GM21723 (cell line): Measurements from ENCODE around the gene BBS1.
"Not testable (repeated sequence)": the region's sequence is repeated elsewhere in the genome, so short reads cannot be mapped to it uniquely, and the experiment has no call there.

ENCODE experiments used
- ATAC-seq: cut with Tn5 transposase; IDR thresholded peaks from one replicate; pipeline ENCODE4 v1.9.1; 2021; ENCODE audit warnings: mild to moderate bottlenecking, moderate library complexity; ENCODE audit not compliant: unreplicated experiment

Gene BBS1

DNA sequence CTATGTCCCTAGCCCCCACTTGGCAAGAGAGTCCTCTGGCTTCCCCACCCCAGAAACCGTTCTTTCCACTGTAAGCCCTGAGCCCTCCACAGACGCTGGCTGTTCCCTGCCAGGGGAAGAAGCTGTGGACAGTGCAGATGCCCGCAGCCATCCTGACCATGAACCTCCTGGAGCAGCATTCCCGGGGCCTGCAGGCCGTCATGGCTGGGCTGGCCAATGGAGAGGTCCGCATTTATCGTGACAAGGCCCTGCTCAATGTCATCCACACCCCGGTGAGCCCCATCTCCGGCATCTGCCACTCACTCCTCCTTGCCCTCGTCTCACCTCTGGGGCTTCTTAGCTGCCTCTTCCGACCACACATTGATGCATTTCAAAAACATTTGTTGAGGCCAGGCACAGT, 13.2 kb downstream of the BBS1 start:
- no peak for ATAC-seq

DNA sequence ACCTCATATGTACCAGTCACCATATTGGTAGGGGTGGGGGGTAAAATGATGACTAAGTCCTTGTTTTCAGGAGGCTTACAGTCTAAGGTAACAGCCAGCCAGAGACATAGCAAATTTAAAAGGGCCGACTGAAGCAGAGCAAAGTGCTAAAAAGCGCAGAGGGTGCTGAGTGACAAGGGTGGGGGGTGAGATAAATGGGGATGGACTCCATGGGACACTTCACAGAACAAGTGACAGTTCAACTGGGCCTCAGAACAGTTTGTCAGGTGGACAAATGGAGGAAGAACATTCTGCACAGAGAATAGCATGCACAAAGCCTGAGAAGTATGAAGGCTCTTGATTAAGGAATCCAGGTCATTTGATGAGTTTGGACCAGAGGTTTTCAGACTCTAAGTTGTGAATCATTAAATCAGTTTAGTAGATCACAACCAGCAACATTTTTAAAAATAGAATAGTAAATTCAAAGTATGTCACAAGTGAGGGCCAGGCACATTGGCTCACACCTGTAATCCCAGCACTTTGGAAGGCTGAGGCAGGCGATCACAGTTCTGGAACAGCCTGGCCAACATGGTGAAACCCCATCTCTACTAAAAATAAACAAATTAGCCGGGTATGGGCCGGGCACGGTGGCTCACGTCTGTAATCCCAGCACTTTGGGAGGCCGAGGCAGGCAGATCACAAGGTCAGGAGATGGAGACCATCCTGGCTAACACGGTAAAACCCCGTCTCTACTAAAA, 14.0 kb downstream of the BBS1 start:
- no peak for ATAC-seq

DNA sequence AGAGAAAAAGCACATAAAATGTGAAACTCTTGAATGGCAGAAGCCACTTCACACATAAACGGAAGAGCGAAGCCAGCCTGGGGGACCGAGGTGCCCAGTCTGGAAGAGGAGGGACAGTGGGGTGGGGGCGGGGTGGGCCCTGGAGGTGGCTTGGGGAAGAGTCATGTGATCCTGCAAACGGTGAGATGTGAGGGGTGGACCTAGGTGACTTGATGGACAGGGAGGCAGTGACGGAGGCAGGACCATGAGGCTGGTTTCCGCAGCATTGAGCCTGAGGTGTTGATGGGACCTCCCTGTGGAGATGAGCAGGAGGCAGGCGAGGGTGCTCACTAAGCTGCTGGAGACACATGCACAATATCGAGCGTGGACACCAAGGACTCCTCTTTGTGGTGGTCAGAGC, 18.6 kb downstream of the BBS1 start:
- no peak for ATAC-seq

DNA sequence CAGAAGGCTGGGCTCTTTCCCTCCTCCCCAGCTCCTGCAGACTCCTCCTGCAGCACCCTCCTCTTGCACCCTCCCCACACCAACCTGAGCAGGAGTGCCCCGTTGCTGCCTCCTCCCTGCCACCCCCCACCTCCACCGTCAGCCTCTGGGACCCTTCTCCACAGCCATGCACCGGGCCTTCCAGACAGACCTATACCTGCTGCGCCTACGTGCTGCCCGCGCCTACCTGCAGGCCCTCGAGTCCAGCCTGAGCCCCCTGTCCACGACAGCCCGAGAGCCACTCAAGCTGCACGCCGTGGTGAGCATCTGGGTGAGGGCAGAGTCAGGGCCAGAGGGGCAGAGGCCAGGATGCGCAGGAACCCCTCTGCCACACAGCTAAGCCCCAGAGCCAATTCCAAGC, 19.2 kb downstream of the BBS1 start:
- ATAC-seq, result no peak

DNA sequence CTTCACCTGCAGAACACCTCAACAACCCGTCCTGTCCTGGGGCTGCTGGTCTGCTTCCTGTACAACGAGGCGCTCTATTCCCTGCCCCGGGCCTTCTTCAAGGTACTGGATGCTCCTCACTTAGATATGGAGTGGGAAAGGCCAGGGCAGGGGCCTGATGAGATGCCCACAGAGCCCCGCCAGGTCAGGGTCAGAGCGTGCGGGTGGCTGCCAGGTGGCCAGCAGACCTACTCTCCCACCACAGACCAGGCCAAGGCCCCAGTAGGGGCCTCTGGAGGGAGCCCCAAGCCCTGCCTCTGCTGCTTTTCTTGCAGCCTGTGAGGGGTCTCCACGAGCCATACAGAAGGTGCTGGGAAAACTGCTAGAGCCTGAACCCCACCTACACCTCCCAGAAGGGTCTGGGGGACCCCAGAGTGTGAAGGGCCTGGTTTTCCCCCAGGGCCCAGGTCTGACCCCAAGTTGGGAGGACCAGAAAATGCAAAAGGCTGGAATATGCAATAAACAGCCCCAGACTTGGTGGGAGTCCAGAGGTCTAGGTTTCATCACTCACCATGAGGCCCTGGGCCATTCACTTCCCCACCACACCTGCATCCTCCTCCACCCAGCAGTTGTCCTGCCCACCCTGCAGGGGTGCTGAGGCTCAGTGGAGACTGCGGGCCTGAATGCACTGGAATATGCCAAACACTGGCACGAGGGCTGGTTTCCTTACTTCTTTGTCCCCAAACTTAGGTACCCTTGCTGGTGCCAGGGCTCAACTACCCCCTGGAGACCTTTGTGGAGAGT, 20.7 kb downstream of the BBS1 start:
- no peak for ATAC-seq

DNA sequence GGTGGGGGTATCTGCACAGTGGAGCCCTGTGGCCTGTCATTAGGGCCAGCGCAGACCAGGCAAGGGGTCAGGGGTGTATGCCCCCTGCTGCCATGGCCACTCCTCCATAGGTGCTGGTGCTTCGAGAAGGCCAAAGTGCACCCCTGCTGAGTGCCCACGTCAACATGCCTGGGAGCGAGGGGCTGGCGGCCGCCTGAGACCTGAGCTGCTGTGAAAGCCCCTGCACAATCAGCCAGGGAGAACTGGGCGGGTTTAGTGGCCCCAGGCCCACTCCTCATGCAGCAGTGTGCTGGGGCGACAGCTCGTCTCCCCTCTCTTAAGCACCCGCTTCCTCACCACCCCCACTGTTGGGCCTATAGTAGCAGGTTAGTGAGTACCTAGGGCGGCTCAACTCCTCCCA, 21.4 kb downstream of the BBS1 start:
- no peak for ATAC-seq

DNA sequence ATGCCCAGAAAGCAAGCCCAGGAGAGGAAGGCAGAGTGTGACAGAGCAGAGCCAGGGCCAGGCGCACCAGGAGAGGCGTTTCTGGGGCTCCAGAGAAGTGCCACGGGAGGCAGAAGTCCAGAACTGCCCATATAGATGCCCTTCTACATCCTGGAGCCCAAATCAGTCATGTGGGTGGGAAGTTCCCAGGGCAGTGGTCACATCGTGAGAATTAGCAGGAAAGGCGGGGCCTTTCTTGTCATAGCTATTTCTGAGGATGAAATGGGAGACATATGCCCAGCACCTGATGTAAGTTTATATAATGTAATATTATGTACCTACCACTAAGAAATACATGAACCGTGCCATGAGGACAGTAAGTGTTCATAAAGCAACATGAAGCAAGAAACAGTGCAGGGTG, 22.3 kb downstream of the BBS1 start:
- ATAC-seq, result no peak

DNA sequence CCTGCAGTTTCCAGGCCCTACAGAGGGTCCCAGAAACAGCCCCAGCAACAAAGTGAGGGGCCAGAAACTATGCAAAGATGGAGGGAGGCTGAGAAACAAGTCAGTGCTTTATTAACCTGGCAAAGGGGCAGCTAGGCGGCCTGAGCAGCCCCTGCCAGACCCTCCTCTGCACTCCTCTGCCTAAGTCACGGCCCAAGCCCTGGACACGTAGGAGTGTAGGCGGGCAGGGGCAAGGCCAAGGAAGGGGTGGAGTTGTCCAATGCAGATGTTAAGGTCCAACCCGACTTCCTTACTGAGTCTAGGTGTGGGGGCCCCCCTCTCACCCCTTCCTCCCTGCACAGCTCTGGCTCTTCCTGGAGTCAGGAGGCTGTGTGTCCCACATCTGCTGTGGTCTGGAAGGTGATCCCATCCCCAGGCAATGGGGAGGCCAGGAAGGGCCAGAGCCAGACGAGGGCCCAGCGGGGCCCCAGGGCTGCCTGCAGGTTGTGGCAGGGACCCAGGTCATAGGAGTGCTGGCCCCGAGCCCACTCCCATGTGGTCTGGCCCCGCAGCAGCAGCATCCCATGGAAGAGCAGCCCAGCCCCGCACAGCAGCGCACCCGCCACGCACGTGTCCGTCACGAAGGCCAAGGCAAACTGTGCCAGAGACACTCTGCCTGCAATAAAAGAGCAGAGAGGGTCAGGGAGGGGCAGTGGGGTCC, 28.9 kb downstream of the BBS1 start:
- ATAC-seq, result no peak

DNA sequence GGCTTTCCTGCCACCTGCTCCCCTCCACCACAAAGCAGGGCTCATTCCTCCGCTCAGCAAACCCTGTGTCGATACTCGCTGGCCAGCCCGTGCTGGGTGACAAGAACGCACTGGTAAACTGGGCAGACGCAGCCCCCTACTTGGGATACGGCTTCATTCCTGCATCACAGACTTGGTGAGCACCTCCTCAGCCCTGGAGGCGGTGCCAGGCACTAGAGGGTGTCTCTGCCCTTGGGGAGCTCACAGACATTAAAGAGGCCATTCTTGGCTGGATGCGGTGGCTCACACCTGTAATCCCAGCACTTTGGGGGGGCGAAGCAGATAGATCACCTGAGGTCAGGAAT, 29.4 kb downstream of the BBS1 start:
- no peak for ATAC-seq

DNA sequence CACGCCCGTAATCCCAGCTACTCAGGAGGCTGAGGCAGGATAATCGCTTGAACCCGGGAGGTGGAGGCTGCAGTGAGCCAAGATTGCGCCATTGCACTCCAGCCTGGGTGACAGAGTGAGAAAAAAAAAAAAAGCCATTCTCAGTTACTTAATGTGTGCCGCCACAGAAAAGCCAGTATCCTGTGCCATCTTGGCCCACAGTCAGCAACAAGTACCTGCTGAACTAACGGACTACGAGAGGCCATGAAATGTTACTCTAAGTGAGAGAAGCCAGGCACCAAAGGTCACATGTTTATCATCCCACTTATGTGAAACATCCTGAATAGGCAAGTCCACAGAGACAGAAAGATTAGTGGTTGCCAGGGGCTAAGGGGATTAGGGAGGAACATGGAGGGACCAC, 30.2 kb downstream of the BBS1 start:
- ATAC-seq, result not testable (repeated sequence)

DNA sequence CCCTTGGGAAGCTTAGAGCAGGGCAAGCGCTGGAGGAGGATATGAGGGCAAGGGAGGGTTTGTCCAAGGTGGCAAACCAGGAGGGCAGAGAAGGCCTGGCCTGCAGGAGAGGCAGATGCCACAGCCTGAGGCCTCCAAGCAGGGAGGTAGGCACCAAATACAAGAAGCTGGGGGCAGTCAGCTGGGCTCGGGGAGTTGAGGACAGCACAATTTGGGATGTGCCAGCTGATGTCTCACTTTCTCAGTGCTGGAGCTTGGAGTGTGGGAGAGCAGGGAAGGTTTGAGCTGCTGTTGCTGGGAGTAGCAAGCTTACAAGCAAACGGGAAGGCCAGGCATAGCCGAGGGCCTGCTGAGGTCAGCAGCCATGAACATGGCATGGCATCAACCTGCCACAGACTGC, 31.5 kb downstream of the BBS1 start:
- ATAC-seq, result no peak

DNA sequence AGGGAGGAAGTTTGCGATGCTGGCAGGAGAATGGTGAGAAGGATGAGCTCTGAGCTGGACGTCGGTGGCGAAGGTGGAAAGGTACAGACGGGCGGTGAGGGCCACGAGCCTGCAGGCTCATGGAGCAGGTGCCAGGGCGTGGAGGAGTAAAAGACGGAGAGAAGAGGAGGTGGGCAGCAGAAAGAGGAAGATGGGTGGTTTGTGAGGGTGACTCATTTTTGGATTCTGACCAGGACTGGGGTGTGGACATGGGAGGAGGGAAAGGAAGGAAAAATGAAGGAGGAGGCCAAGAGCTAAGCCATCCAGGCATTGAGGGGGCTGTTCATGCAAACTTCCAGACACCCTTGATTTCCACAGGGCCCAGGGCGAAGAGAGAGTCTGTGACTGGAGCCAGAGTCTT, 31.9 kb downstream of the BBS1 start:
- no peak for ATAC-seq

DNA sequence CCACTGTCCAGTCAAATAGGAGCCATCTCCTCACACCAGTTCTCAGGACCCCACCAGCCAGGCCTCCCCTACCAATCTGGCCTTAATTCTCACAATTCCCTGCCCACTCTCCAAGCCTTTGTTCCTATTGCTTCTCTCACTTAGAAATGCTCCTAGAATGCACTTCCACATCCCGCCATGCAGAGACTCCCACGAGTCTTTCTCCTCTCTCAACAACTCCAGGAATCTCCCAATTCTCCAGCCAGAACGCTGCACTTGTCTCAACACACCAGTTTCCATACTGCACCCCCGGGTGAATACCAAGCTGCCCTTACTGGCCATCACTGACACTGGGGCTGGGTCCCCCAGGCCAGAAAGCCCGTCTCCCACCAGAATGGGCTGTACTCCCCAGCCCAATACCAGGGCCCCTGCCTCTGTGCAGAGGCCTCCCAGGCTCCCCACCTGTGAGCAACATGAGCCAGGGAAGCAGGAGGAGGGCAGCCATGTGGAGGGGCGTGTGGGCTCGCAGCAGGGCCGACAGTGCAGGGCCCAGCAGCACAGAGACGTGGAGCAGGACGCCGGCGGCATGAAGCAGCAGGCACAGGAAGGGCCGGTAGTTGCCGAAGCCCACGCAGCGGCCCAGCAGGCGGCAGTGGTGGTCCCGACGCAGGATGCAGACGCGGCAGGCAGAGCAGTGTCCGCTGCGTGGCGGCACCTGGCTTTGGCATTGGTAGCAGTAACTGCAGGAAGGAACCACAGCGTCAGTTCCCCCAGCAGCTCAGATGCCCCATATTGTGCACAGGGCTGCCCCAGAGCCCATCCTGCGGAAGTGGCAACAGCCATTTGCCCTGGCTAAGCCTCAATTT, 33.0 kb downstream of the BBS1 start:
- no peak for ATAC-seq

DNA sequence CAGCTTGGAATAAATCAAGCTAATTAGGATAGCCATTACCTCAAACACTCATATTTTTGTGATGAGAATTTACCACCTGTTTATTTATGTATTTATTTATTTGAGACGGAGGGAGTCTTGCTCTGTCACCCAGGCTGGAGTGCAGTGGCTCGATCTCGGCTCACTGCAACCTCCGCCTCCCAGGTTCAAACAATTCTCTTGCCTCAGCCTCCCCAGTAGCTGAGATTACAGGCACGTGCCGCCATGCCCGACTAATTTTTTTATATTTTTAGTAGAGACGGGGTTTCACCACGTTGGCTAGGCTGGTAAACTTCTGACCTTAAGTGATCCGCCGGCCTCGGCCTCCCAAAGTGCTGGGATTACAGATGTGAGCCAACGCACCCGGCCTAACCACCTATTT, 34.5 kb downstream of the BBS1 start:
- not testable (repeated sequence) for ATAC-seq

DNA sequence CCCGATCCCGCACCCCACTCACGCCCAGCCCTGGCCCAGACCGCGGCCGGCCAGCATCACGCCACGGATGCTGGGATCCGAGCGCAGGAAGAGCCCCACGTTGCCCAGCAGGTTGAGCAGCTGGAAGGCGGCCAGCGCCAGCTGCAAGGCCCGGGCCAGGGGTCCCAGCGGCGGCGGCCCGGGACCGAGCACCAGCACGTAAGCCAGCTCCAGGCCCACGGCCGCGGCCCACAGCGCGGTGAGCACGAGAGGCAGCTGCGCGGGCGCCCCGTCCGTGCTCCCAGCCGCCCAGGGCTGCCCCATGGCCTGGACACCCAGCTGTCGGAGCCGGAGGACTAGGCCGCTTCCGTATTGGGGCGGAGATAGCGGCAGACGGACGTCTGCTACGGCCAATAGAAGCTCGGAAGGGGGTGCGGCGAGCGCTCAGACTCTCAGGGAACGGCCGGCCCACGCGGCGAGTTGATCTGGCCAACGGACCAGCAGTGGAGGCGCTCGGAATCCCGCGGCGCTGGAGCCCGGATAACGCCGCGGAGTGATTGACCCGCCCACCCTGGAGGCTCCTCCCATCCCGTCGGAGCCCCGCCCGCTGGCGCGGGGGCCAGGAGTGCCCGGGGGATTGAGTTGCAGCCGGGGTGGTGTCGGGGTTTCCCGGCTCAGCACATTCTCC, 35.4 kb downstream of the BBS1 start, which contains the start of gene ZDHHC24:
Gene ZDHHC24, minus strand, starts transcription at position 348 of the 667 bp plus-strand sequence. Its CDS starts 45 bp downstream, at position 303.
- ATAC-seq, result peak; percentile 83

DNA sequence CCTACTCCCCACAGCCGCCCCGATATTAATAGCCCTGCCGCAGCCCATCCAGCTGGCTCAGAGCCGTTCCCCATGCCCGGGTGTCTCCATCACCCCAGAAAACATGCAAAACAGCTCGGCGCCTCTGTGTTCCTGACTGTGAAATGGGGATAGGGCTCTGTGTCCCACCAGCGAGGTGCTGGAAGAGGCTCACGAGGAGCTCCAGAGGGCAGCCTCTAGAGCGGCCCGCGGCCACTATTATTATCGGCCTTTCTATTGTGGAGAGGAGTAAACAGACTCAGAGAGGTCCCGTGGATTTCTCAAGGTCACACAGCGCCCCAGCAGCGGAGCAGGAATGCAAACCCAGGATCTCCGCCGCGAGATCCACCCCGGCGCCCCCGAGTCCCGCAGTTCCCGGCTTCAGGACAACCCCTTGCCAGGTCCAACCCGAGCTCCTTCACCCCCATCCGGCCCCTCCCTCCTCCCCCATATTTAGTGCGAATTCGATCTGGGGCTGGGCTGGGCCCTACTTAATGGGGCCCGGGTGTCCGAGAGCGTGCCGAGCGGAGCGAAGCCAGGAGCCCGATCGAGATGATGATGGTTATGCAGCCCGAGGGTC, 36.0 kb downstream of the BBS1 start, which contains the start of gene ACTN3:
Gene ACTN3, plus strand, starts transcription at position 536 of the 598 bp plus-strand sequence. Its CDS starts 35 bp downstream, at position 571.
- ATAC-seq, result peak; percentile 3

DNA sequence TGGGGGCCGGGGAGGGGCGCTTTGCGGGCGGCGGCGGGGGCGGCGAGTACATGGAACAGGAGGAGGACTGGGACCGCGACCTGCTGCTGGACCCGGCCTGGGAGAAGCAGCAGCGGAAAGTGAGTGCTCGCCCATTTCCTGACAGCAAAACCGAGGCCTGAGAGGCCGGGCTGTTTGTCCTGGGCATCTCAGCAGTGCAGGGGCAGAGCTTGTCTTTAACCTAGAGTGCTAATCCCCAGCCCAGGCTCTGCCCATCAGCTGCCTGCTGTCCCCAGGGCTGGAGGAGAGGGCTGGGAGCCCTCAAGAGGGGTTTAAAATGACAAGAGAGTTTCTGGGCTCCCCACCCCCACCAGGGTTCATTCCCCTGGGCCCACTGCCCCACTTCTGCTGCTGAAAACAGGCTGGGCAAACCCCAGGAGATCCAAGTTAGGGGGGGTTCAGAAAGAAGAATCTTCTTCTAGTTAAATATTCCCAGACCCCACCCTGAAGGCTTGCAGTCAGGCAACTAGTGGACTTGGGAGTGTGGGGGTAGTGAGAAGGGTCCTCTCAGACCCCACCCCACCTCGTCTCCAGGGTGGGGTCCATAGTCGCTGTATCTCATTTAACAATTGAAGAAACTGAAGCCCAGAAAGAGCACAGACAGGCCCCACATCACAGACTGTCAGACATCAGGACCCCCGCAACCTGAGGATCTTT, 36.7 kb downstream of the BBS1 start:
- ATAC-seq, result no peak

DNA sequence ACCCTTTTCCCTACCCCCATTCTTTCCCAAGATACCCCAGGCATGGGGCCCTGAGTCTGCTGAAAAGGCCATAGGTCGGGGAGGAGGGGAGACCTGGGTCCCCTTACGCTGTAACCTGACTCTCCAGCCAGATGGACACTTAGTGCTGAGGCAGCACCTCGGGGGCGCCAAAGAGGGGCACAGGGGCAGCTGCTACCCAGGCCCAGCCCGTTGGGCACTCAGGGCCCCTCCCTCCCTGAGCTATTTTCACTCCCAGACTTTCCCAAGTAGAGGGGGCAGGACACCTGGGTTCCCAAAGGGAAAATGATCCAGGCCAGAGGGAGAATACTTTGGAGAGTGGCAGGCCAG, 37.2 kb downstream of the BBS1 start:
- no peak for ATAC-seq

DNA sequence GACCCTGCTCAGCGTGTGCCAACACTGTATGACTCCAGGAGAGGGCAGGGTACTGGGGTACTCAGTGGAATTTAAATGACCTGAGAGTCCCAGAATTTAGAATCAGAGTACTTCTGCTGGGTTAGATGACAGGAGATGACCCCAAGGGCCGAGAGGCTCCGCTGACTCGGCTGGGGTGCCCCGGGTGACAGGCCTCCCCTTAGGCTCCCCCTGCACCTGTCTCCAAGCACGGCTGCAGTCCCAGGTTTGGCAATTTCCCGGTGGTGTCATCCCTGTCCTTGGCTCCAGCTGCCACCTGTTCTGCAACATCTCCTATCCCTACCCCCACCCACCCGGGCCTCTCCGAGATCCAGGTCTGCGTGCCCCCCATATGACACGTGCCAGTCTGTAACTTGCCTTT, 37.6 kb downstream of the BBS1 start:
- ATAC-seq, result no peak
